ENCODE measurements around the gene BMPR1A. TPM values are rescaled to one million over a fixed set of nuclear protein-coding genes. Genes with fewer than 3 reads are reported as not detected.

BMPR1A gene
- total and polyA plus RNA-seq, 2 of the 13 experiments (the other 11 are each of a cell fraction or from before 2014, with no cell fraction given): 17.8 to 44.2 TPM

DNA sequence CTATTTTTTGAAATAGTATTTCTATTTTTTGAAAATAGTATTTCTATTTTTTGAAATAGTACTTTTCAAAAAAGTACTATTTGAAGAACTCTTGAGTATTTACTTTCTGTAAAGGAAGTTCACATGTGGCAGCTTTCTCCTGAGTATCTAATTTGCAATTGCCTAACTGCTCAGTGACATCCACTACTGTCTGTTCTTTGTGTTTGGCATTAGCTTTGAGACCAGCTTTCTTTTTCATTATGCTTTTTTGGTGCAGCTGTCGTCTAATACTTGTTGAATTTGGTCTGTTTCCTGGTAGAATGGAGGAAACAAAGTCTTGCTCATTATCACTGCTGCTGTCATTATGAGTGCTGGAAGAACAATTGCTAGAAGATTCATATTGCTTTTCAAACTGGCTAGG, 99.1 kb downstream of the BMPR1A start:
- BruUV-seq (replicated peaks): no TSS peak
- 91% methylated on average over 1 of the region's 1 CpG for WGBS (ENCODE audit: low lambda C conversion rate)
- Histone ChIP-seq H3K36me3 (replicated peaks in 1 of 2; ENCODE audit: control insufficient read depth in 1 of 2, insufficient read depth in 2 of 2, low read length in 2 of 2) (peaks cover 4 to 18% of the 10 kb centered on the region in 2 experiments), H3K4me1 (ENCODE audit: insufficient read depth, low read length) (no peaks in the 10 kb centered on the region), H3K79me2 (ENCODE audit: insufficient read depth, low read length) (no peaks in the 10 kb centered on the region), H4K20me1 (ENCODE audit: insufficient read depth, low read length) (0 out of 2 replicates have a peak, but pooled peaks cover 3% of the 10 kb centered on the region), H3K9me3 (ENCODE audit: low read length) (no peaks in the 10 kb centered on the region), H2AFZ (ENCODE audit: low read length) (no peak overlapping the region), H3K4me3 (replicated peaks in 1 of 3; ENCODE audit: insufficient read depth in 1 of 3, low read depth in 2 of 3, low read length in 3 of 3) (no peak overlapping the region), H3K9ac (ENCODE audit: insufficient read depth, low read depth, low read length) (no peak overlapping the region), H3K27me3 (ENCODE audit: control insufficient read depth in 1 of 2, insufficient read depth in 2 of 2, low read length in 2 of 2) (no peaks in the 10 kb centered on the region), H3K4me2 (ENCODE audit: low read depth, low read length) (no peak overlapping the region), H3K27ac (ENCODE audit: extremely low read length, insufficient read depth, low read length) (no peak overlapping the region)
- ATAC-seq: no peak
- intact Hi-C loops (cut with micrococcal nuclease; ENCODE audit: unreplicated experiment) (no loop called here), in situ Hi-C loops (cut with HindIII; ENCODE audit: extremely low pct_ligation_motif_present, low pct_unique_long_range_greater_than_20kb) (no loop called here)
- FAIRE-seq: no peak
- POLR2A ChIA-PET: no interaction called here
- no peak for TF ChIP-seq ZNF441 (CRISPR knock-in tag; IDR thresholded peaks at IDR 0.05; ENCODE audit: borderline replicate concordance)
- no peak for TF ChIP-seq RFX3 (CRISPR knock-in tag; IDR thresholded peaks at IDR 0.05)
- no peak for DNase-seq (ENCODE audit: low spot score)
- CTCF ChIA-PET (ENCODE audit: low intra/inter-chr PET ratio, low total read pairs): no interaction called here

DNA sequence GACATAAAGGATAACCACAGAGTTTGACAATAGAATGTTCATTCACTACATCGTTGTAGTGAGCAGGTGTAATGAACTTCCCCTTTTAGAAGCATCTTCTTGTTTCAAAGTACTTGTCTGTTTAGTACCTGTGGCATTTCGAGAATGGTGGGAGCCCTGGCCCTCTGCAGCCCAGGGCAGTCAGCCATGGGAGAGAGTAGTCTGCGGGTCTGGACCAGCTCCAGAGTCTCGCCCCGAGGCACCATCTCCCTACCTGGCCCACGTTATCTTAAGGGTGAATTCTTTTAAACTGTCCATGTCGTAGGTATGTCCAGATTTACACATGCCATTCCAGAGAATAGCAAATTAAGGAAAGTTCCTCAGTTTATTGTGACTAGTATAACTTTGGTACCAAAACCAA, 99.7 kb downstream of the BMPR1A start:
- DNase-seq (ENCODE audit: low spot score): no peak

More for the DNA sequence above, 99.7 kb downstream of the BMPR1A start:
- WGBS (ENCODE audit: low lambda C conversion rate): 96% methylated on average over 7 of the region's 7 CpGs
- intact Hi-C loops (cut with micrococcal nuclease; ENCODE audit: unreplicated experiment) (no loop called here), in situ Hi-C loops (cut with HindIII; ENCODE audit: extremely low pct_ligation_motif_present, low pct_unique_long_range_greater_than_20kb) (no loop called here)
- peaks cover 4 to 18% of the 10 kb centered on the region in 2 experiments for H3K36me3 ChIP-seq (replicated peaks in 1 of 2; ENCODE audit: control insufficient read depth in 1 of 2, insufficient read depth in 2 of 2, low read length in 2 of 2)
- H3K4me3 ChIP-seq (replicated peaks in 1 of 3; ENCODE audit: insufficient read depth in 1 of 3, low read depth in 2 of 3, low read length in 3 of 3): no peak overlapping the region
- H3K4me2 ChIP-seq (ENCODE audit: low read depth, low read length): no peak overlapping the region
- no peak for ATAC-seq
- no peak overlapping the region for H3K27ac ChIP-seq (ENCODE audit: extremely low read length, insufficient read depth, low read length)
- CTCF ChIA-PET (ENCODE audit: low intra/inter-chr PET ratio, low total read pairs): no interaction called here
- H3K27me3 ChIP-seq (ENCODE audit: control insufficient read depth in 1 of 2, insufficient read depth in 2 of 2, low read length in 2 of 2): no peaks in the 10 kb centered on the region
- peaks cover 5% of the 10 kb centered on the region for H3K4me1 ChIP-seq (ENCODE audit: insufficient read depth, low read length)
- 0 out of 2 replicates have a peak, but pooled peaks cover 6% of the 10 kb centered on the region for H4K20me1 ChIP-seq (ENCODE audit: insufficient read depth, low read length)
- POLR2A ChIA-PET: no interaction called here
- no peak overlapping the region for H3K9ac ChIP-seq (ENCODE audit: insufficient read depth, low read depth, low read length)
- no peak for TF ChIP-seq ASH2L (IDR thresholded peaks at IDR 0.05; ENCODE audit: insufficient read length, low read depth, low read length)
- TF ChIP-seq GLI4 (CRISPR knock-in tag; IDR thresholded peaks at IDR 0.05; ENCODE audit: borderline replicate concordance): no peak
- TF ChIP-seq, protein P1, sequence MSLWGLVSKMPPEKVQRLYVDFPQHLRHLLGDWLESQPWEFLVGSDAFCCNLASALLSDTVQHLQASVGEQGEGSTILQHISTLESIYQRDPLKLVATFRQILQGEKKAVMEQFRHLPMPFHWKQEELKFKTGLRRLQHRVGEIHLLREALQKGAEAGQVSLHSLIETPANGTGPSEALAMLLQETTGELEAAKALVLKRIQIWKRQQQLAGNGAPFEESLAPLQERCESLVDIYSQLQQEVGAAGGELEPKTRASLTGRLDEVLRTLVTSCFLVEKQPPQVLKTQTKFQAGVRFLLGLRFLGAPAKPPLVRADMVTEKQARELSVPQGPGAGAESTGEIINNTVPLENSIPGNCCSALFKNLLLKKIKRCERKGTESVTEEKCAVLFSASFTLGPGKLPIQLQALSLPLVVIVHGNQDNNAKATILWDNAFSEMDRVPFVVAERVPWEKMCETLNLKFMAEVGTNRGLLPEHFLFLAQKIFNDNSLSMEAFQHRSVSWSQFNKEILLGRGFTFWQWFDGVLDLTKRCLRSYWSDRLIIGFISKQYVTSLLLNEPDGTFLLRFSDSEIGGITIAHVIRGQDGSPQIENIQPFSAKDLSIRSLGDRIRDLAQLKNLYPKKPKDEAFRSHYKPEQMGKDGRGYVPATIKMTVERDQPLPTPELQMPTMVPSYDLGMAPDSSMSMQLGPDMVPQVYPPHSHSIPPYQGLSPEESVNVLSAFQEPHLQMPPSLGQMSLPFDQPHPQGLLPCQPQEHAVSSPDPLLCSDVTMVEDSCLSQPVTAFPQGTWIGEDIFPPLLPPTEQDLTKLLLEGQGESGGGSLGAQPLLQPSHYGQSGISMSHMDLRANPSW (CRISPR knock-in tag; IDR thresholded peaks at IDR 0.05; ENCODE audit: borderline replicate concordance): no peak
- TF ChIP-seq ZNF136 (CRISPR knock-in tag; IDR thresholded peaks at IDR 0.05; ENCODE audit: low read depth): no peak
- no peak for TF ChIP-seq ZNF367 (CRISPR knock-in tag; IDR thresholded peaks at IDR 0.05; ENCODE audit: borderline replicate concordance)
- no peak for TF ChIP-seq ZNF777 (CRISPR knock-in tag; IDR thresholded peaks at IDR 0.05)
- no peak for TF ChIP-seq ZNF605 (CRISPR knock-in tag; IDR thresholded peaks at IDR 0.05)
- no peak for TF ChIP-seq KLF12 (CRISPR knock-in tag; IDR thresholded peaks at IDR 0.05; ENCODE audit: borderline replicate concordance)
- TF ChIP-seq, protein P2, sequence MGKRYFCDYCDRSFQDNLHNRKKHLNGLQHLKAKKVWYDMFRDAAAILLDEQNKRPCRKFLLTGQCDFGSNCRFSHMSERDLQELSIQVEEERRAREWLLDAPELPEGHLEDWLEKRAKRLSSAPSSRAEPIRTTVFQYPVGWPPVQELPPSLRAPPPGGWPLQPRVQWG (CRISPR knock-in tag; IDR thresholded peaks at IDR 0.05; ENCODE audit: borderline replicate concordance, low read depth): no peak
- TF ChIP-seq ARID2 (CRISPR knock-in tag; IDR thresholded peaks at IDR 0.05; ENCODE audit: borderline replicate concordance): no peak
- TF ChIP-seq ZNF652 (CRISPR knock-in tag; IDR thresholded peaks at IDR 0.05; ENCODE audit: borderline replicate concordance, low read depth): no peak
- TF ChIP-seq ZNF547 (CRISPR knock-in tag; IDR thresholded peaks at IDR 0.05): no peak
- TF ChIP-seq CEBPG (CRISPR knock-in tag; IDR thresholded peaks at IDR 0.05): no peak
- TF ChIP-seq POLR2G (IDR thresholded peaks at IDR 0.05; ENCODE audit: low read depth, low read length): no peak
- TF ChIP-seq MBNL3 (CRISPR knock-in tag; conservative IDR thresholded peaks at IDR 0.05): no peak
- no peak overlapping the region for H2AFZ ChIP-seq (ENCODE audit: low read length)
- no peaks in the 10 kb centered on the region for H3K9me3 ChIP-seq (ENCODE audit: low read length)
- FAIRE-seq: no peak
- no peaks in the 10 kb centered on the region for H3K79me2 ChIP-seq (ENCODE audit: insufficient read depth, low read length)
- BruUV-seq (replicated peaks): no TSS peak

Measured in HepG2 (cell line).